AG09309 (cell line): Measurements from ENCODE around the gene TNNC1.

Experiments used
- DNase-seq: peaks from one replicate; pipeline ENCODE4 v3.0.0-alpha.2; 2010; ENCODE audit warnings: low read depth
- H3K4me3 ChIP-seq: 2 replicates; pipeline ENCODE4 v1.5.1; 2011; ENCODE audit warnings: mild to moderate bottlenecking, low read depth, low read length, moderate library complexity; ENCODE audit not compliant: control insufficient read depth
- TF ChIP-seq, protein P1 (sequence below): IDR thresholded peaks from 2 replicates; pipeline ENCODE4 v1.5.1; 2011; ENCODE audit warnings: mild to moderate bottlenecking, low read depth, low read length, inconsistent platforms; ENCODE audit not compliant: insufficient read depth, control insufficient read depth; ENCODE audit errors: missing control alignments

Gene TNNC1

DNA sequence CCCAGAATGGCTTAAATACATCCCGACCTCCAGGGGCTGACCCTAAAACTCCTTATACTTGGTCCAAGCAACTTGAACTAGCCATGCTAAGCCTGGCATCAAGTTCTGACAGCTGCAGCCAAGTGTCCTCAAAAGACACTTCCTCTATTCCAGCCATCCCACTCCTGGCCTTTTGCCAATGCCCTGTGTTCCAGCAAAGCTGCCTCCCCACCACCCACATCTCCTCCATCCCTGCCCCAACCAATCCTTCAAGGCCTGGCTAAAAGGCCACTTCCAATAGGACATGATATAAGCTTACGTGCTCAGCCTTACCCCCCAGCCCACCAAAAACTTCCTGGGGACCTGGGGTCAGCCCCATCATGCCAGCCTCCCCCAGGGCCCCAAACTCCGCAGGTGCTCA lies 49.9 kb downstream of the TNNC1 start:
- H3K4me3 ChIP-seq, result no peak overlapping the region
- no peak for DNase-seq
- TF ChIP-seq, protein P1, sequence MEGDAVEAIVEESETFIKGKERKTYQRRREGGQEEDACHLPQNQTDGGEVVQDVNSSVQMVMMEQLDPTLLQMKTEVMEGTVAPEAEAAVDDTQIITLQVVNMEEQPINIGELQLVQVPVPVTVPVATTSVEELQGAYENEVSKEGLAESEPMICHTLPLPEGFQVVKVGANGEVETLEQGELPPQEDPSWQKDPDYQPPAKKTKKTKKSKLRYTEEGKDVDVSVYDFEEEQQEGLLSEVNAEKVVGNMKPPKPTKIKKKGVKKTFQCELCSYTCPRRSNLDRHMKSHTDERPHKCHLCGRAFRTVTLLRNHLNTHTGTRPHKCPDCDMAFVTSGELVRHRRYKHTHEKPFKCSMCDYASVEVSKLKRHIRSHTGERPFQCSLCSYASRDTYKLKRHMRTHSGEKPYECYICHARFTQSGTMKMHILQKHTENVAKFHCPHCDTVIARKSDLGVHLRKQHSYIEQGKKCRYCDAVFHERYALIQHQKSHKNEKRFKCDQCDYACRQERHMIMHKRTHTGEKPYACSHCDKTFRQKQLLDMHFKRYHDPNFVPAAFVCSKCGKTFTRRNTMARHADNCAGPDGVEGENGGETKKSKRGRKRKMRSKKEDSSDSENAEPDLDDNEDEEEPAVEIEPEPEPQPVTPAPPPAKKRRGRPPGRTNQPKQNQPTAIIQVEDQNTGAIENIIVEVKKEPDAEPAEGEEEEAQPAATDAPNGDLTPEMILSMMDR, result no peak

DNA sequence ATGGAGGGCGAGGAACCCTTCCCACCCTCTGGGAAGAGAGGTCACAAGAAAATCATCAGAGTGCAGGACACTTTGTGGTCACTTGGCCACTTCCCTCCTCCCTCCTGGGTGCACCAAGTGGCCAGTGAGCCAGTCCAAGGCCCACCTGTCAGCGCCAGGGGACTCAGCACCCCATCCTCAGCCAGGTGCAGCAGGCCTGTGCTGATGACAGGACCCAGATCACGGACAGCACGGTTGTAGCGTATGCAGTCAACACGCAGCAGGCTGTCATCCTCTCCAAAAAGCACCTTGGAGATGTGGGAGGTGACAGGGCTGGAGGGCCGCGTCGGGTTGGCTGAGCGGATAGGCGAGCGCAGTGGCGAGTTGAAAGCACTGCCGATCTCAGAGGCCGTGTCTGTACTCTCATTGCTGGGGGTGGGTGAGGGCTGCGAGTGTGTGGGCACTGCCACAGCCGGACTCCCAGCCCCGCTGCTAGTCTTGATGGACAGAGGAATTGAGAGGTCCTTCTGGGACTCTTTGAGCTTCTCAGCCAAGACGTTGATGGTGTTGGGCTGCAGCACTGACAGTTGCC lies 50.5 kb downstream of the TNNC1 start:
- DNase-seq, result no peak
- H3K4me3 ChIP-seq, result no peak overlapping the region
- TF ChIP-seq, protein P1, result no peak

DNA sequence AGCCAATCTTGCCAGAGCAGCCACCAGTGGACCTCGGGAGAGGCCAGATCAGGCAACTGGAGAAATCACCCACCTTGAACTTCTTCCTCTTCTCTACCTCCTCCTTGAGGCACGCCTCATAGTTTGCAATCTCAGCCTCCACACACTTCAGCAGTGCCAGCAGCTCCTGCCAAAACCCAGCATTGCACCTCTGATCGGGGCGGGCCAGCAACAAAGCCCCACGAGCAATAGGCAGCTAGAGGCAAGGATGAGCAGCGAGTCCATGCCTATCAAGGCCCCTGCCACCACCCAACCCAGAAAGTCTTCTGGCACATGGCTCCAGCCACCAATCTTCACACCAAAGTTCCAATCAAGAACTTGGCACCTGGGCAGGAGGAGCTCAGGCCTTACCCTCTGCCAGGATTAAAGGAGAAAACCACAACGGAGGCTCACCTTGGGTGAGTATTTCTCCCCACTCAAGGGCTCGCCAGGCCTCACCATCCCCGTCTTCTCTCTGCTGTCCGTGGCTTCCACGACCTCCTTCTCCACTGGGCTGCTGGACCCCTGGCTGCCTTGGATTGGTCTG lies 51.1 kb downstream of the TNNC1 start:
- TF ChIP-seq, protein P1, result no peak

DNA sequence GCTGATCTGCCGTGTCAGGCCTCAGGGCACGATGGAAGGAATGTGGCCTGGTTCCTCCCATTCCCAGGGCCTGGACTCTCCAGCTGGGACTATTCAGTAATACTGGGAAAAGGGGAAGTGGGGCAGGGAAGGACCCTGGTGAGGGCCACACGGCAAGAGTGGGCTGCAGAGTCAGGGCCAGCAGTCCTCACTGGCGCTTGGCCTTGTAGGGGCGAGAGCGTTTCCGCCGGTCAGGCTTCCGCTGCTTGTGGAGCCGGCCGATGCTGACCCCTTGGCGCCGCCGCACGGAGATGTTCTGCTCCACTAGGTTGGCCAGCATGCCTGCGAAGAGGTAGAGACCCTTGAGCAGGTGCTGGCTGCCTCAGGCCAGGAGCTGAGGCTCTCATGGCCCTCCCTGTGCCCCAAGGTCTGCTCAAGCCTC lies 51.7 kb downstream of the TNNC1 start:
- no peak for DNase-seq
- TF ChIP-seq, protein P1, result no peak

More for the DNA sequence above, 51.1 kb downstream of the TNNC1 start:
- no peak overlapping the region for H3K4me3 ChIP-seq
- no peak for DNase-seq

DNA sequence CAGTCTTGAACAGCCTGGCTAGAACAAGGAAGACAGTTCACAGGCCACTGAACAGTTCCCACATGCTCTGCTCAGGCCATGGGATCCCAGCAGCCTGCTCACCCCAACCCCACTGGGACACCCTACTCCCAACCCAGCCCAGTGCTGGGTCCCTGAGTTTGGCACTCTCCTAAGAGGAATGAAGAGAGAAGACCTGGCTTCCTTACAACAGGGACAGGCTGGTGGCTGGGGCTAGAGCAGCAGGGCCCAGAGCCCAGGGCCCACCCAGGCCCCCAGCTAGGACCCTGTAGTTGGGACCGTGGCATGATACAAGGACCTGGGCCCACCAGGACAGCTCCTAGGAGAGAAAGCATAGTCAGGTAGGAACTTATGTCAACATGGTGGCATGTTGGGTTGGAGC lies 52.3 kb downstream of the TNNC1 start:
- DNase-seq, result no peak
- no peak overlapping the region for H3K4me3 ChIP-seq
- TF ChIP-seq, protein P1, result no peak

More for the DNA sequence above, 51.7 kb downstream of the TNNC1 start:
- no peak overlapping the region for H3K4me3 ChIP-seq
